ENCODE measurements around the gene TXNIP. TPM values are rescaled to one million over a fixed set of nuclear protein-coding genes. Genes with fewer than 3 reads are reported as not detected.

TXNIP gene
- total RNA-seq, 1 donor from 2014 or later: 157 TPM

DNA sequence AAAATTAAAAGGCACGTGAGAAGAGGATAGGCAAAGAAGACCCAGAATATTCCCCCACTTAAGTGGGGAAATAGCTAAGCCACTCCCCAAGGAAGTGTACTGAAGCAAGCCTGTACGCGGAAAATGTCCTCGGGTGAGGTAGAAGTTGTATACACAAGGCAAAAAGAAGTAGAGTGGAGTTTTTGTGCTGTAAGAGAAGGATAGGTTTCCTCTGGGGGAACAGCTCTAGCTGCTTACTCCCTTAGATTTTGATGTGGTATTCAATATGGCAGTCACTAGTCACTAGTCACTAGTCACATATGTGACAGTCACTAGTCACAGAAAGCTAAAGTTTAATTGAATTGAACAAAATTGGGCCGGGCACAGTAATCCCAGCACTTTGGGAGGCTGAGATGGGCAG, 7.6 kb downstream of the TXNIP start:
- Histone ChIP-seq H3K4me3 (ENCODE audit: insufficient read depth, low read depth, low read length) (no peak overlapping the region), H4K20me1 (ENCODE audit: insufficient read depth, low read length) (peaks cover 11% of the 10 kb centered on the region), H3K79me2 (ENCODE audit: insufficient read depth, low read length) (peaks cover 3% of the 10 kb centered on the region), H3K36me3 (ENCODE audit: insufficient read depth, low read length) (peaks cover 11% of the 10 kb centered on the region), H3K4me1 (ENCODE audit: insufficient read depth, low read length) (peaks cover 12% of the 10 kb centered on the region), H3K27ac (ENCODE audit: low read depth, low read length) (no peak overlapping the region), H2AFZ (ENCODE audit: low read depth, low read length) (no peak overlapping the region), H3K9me3 (ENCODE audit: insufficient read depth, low read depth, low read length) (no peaks in the 10 kb centered on the region), H3K4me2 (ENCODE audit: low read length) (no peak overlapping the region), H3K27me3 (ENCODE audit: insufficient read depth, low read length) (no peaks in the 10 kb centered on the region), H3K9ac (ENCODE audit: low read length) (no peak overlapping the region)
- Mint-ChIP-seq H3K9me3 (ENCODE audit: unreplicated experiment) (no peaks in the 10 kb centered on the region), H3K4me1 (ENCODE audit: low read depth, unreplicated experiment) (peaks cover 23% of the 10 kb centered on the region), H3K27me3 (ENCODE audit: low read depth, unreplicated experiment) (no peaks in the 10 kb centered on the region), H3K27ac (ENCODE audit: unreplicated experiment) (no peak overlapping the region), H3K36me3 (ENCODE audit: low read depth, unreplicated experiment) (peaks cover 15% of the 10 kb centered on the region), H3K4me3 (ENCODE audit: unreplicated experiment) (no peak overlapping the region)
- TF ChIP-seq CTCF (IDR thresholded peaks at IDR 0.05; ENCODE audit: insufficient read depth, low read depth, low read length): no peak
- no peak for TF ChIP-seq EZH2 (IDR thresholded peaks at IDR 0.05; ENCODE audit: insufficient read depth, low read length)
- FAIRE-seq (no peak), DNase-seq (ENCODE audit: low read depth) (no peak)

GRCh38 chr1:145987926-145988325, 8.5 kb downstream of the TXNIP start:
- Histone ChIP-seq H3K9ac (ENCODE audit: low read length) (no peak overlapping the region), H3K9me3 (ENCODE audit: insufficient read depth, low read depth, low read length) (no peaks in the 10 kb centered on the region), H2AFZ (ENCODE audit: low read depth, low read length) (no peak overlapping the region), H3K4me2 (ENCODE audit: low read length) (no peak overlapping the region), H3K27me3 (ENCODE audit: insufficient read depth, low read length) (no peaks in the 10 kb centered on the region), H3K27ac (ENCODE audit: low read depth, low read length) (no peak overlapping the region), H3K36me3 (ENCODE audit: insufficient read depth, low read length) (peaks cover 5% of the 10 kb centered on the region), H3K4me3 (ENCODE audit: insufficient read depth, low read depth, low read length) (no peak overlapping the region), H3K79me2 (ENCODE audit: insufficient read depth, low read length) (no peaks in the 10 kb centered on the region), H4K20me1 (ENCODE audit: insufficient read depth, low read length) (peaks cover 5% of the 10 kb centered on the region), H3K4me1 (ENCODE audit: insufficient read depth, low read length) (peaks cover 12% of the 10 kb centered on the region)
- Mint-ChIP-seq H3K4me1 (ENCODE audit: low read depth, unreplicated experiment) (peaks cover 23% of the 10 kb centered on the region), H3K27ac (ENCODE audit: unreplicated experiment) (no peak overlapping the region), H3K36me3 (ENCODE audit: low read depth, unreplicated experiment) (peaks cover 12% of the 10 kb centered on the region), H3K9me3 (ENCODE audit: unreplicated experiment) (no peaks in the 10 kb centered on the region), H3K4me3 (ENCODE audit: unreplicated experiment) (no peak overlapping the region), H3K27me3 (ENCODE audit: low read depth, unreplicated experiment) (no peaks in the 10 kb centered on the region)
- no peak for FAIRE-seq
- no peak for DNase-seq (ENCODE audit: low read depth)
- TF ChIP-seq CTCF (IDR thresholded peaks at IDR 0.05; ENCODE audit: insufficient read depth, low read depth, low read length): no peak
- TF ChIP-seq EZH2 (IDR thresholded peaks at IDR 0.05; ENCODE audit: insufficient read depth, low read length): no peak

DNA sequence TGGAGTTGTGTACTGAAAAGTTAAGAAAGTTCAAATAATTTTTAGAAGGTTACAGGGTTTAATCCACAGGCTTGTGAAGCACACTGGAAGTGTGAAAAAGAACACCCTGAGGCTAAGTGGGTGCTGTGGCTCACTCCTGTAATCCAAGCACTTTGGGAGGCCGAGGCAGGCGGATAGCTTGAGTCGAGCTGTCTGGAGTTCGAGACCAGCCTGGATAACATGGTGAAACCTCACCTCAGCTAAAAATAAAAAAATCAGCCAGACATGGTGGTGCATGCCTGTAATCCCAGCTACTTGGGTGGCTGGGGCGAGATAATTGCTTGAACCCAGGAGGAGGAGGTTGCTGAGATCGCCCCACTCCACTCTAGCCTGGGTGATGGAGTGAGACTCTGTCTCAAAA, 9.8 kb downstream of the TXNIP start:
- FAIRE-seq (no peak), DNase-seq (ENCODE audit: low read depth) (no peak)
- no peaks in the 10 kb centered on the region for H3K9me3 ChIP-seq (ENCODE audit: insufficient read depth, low read depth, low read length)
- no peak overlapping the region for H3K4me2 ChIP-seq (ENCODE audit: low read length)
- TF ChIP-seq EZH2 (IDR thresholded peaks at IDR 0.05; ENCODE audit: insufficient read depth, low read length): no peak
- TF ChIP-seq CTCF (IDR thresholded peaks at IDR 0.05; ENCODE audit: insufficient read depth, low read depth, low read length): no peak
- Mint-ChIP-seq H3K27ac (ENCODE audit: unreplicated experiment) (no peak overlapping the region), H3K27me3 (ENCODE audit: low read depth, unreplicated experiment) (no peaks in the 10 kb centered on the region), H3K9me3 (ENCODE audit: unreplicated experiment) (no peaks in the 10 kb centered on the region), H3K4me1 (ENCODE audit: low read depth, unreplicated experiment) (peaks cover 20% of the 10 kb centered on the region), H3K36me3 (ENCODE audit: low read depth, unreplicated experiment) (peaks cover 1% of the 10 kb centered on the region), H3K4me3 (ENCODE audit: unreplicated experiment) (no peak overlapping the region)
- H3K4me3 ChIP-seq (ENCODE audit: insufficient read depth, low read depth, low read length): no peak overlapping the region
- no peaks in the 10 kb centered on the region for H3K27me3 ChIP-seq (ENCODE audit: insufficient read depth, low read length)
- peaks cover 12% of the 10 kb centered on the region for H3K4me1 ChIP-seq (ENCODE audit: insufficient read depth, low read length)
- no peaks in the 10 kb centered on the region for H3K36me3 ChIP-seq (ENCODE audit: insufficient read depth, low read length)
- H3K27ac ChIP-seq (ENCODE audit: low read depth, low read length): no peak overlapping the region
- no peaks in the 10 kb centered on the region for H3K79me2 ChIP-seq (ENCODE audit: insufficient read depth, low read length)
- no peak overlapping the region for H3K9ac ChIP-seq (ENCODE audit: low read length)
- no peaks in the 10 kb centered on the region for H4K20me1 ChIP-seq (ENCODE audit: insufficient read depth, low read length)
- H2AFZ ChIP-seq (ENCODE audit: low read depth, low read length): no peak overlapping the region

Data from astrocyte (in vitro differentiated cells and primary cell).